BLaER1 treated with 17β-estradiol and CSF1 and Interleukin-3, amounts not matched to agents 10 nM and 100 nM (cell line): ENCODE data around the gene SVIL.

Experiments
- H3K27ac ChIP-seq, 11 experiments: shearing (Covaris generic); formaldehyde crosslinking; 2 replicates each; pipeline ENCODE4 v1.8.1; 2022
- H3K27me3 ChIP-seq, 11 experiments: shearing (Covaris generic); formaldehyde crosslinking; 2 replicates each; pipeline ENCODE4 v1.8.1; 2022
- H3K36me3 ChIP-seq, 11 experiments: shearing (Covaris generic); formaldehyde crosslinking; 2 replicates each; pipeline ENCODE4 v1.8.1; 2022
- H3K4me1 ChIP-seq, 10 experiments: shearing (Covaris generic); formaldehyde crosslinking; 2 replicates each; pipeline ENCODE4 v1.8.1; 2022
- H3K4me2 ChIP-seq, 11 experiments: shearing (Covaris generic); formaldehyde crosslinking; 2 replicates each; pipeline ENCODE4 v1.8.1; 2022
- H3K4me3 ChIP-seq, 10 experiments: shearing (Covaris generic); formaldehyde crosslinking; 2 replicates each; pipeline ENCODE4 v1.8.1; 2022
- H3K9ac ChIP-seq, 11 experiments: shearing (Covaris generic); formaldehyde crosslinking; 2 replicates each; pipeline ENCODE4 v1.8.1; 2022
- H3K9me3 ChIP-seq, 11 experiments: shearing (Covaris generic); formaldehyde crosslinking; replicated peaks in 1 of 11; 2 replicates each; pipeline ENCODE4 v1.8.1; 2022
- H4K20me1 ChIP-seq, 11 experiments: shearing (Covaris generic); formaldehyde crosslinking; 2 replicates each; pipeline ENCODE4 v1.8.1; 2022
- Cebpa-rat ChIP-seq, 11 experiments: shearing (Covaris generic); IDR thresholded peaks; 2 replicates each; pipeline ENCODE4 v1.8.1; 2022

The SVIL gene

GRCh38 chr10:29669149-29669548 lies 34.4 kb upstream of the SVIL start:
- no peaks in the 10 kb centered on the region for H3K27me3 ChIP-seq
- peaks cover 9 to 23% (median 16%) of the 10 kb centered on the region in 11 experiments for H3K9me3 ChIP-seq
- H3K27ac ChIP-seq: no peak overlapping the region
- H3K4me3 ChIP-seq: no peak overlapping the region
- TF ChIP-seq Cebpa-rat (IDR thresholded peaks at IDR 0.05): no peak
- peaks cover 0 to 7% (median 0%) of the 10 kb centered on the region in 10 experiments; a peak in 1 of 20 replicates for H3K4me1 ChIP-seq
- no peak overlapping the region for H3K9ac ChIP-seq
- no peaks in the 10 kb centered on the region for H4K20me1 ChIP-seq
- H3K4me2 ChIP-seq: no peak overlapping the region
- H3K36me3 ChIP-seq: peaks cover 3 to 21% (median 12%) of the 10 kb centered on the region in 11 experiments; a peak in 10 of 22 replicates

- H3K27ac ChIP-seq: no peak overlapping the region
- no peak overlapping the region for H3K9ac ChIP-seq
- no peaks in the 10 kb centered on the region for H3K27me3 ChIP-seq
- H3K36me3 ChIP-seq: peaks cover 2 to 16% (median 7%) of the 10 kb centered on the region in 11 experiments; a peak in 10 of 22 replicates
- no peak for TF ChIP-seq Cebpa-rat (IDR thresholded peaks at IDR 0.05)
- H3K4me2 ChIP-seq: no peak overlapping the region
- no peak overlapping the region for H3K4me3 ChIP-seq
- no peaks in the 10 kb centered on the region for H4K20me1 ChIP-seq
- peaks cover 0 to 7% (median 0%) of the 10 kb centered on the region in 10 experiments; a peak in 1 of 20 replicates for H3K4me1 ChIP-seq
- peaks cover 4 to 18% (median 11%) of the 10 kb centered on the region in 11 experiments; a peak in 21 of 22 replicates for H3K9me3 ChIP-seq
Measured at GRCh38 chr10:29668628-29669027, 33.9 kb upstream of the SVIL start.

GRCh38 chr10:29667191-29667590 lies 32.4 kb upstream of the SVIL start:
- Histone ChIP-seq H3K9me3 (peaks cover 0 to 3% (median 0%) of the 10 kb centered on the region in 11 experiments; a peak in 4 of 22 replicates), H3K4me3 (no peak overlapping the region), H4K20me1 (no peaks in the 10 kb centered on the region), H3K4me1 (peaks cover 0 to 7% (median 0%) of the 10 kb centered on the region in 10 experiments; a peak in 1 of 20 replicates), H3K27ac (no peak overlapping the region), H3K4me2 (no peak overlapping the region), H3K27me3 (no peaks in the 10 kb centered on the region), H3K36me3 (peaks cover 0 to 12% (median 4%) of the 10 kb centered on the region in 11 experiments; a peak in 3 of 22 replicates), H3K9ac (no peak overlapping the region)
- TF ChIP-seq Cebpa-rat (IDR thresholded peaks at IDR 0.05): no peak

DNA sequence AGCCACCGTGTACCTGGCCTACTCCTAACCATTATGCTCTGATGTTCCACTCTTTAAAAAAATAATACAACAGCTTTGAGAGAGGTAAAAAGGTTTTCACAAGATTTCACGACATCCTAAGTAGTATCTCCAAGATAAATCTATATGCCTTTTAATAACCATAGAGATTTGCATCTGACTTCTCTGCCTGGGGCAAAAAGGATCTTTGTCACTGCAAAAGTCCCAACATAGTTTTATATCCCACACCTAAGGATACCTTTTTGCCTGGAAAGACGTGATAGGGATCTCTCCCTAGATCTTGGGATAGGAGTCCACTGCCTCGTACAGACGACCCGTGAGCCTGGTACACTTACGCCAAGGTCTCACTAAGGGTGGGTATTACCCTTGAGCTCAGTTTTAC lies 31.4 kb upstream of the SVIL start:
- TF ChIP-seq Cebpa-rat (IDR thresholded peaks at IDR 0.05): no peak
- Histone ChIP-seq H4K20me1 (no peaks in the 10 kb centered on the region), H3K9ac (no peak overlapping the region), H3K36me3 (peaks cover 0 to 12% (median 4%) of the 10 kb centered on the region in 11 experiments; a peak in 2 of 22 replicates), H3K9me3 (no peaks in the 10 kb centered on the region), H3K27ac (no peak overlapping the region), H3K4me1 (peaks cover 0 to 9% (median 7%) of the 10 kb centered on the region in 10 experiments; a peak in 12 of 20 replicates), H3K4me3 (no peak overlapping the region), H3K4me2 (no peak overlapping the region), H3K27me3 (no peaks in the 10 kb centered on the region)

- H3K9ac ChIP-seq: no peak overlapping the region
- H3K4me3 ChIP-seq: no peak overlapping the region
- no peak overlapping the region for H3K4me2 ChIP-seq
- H3K27me3 ChIP-seq: no peaks in the 10 kb centered on the region
- H3K4me1 ChIP-seq: peaks cover 19 to 33% (median 28%) of the 10 kb centered on the region in 10 experiments
- no peak overlapping the region for H3K27ac ChIP-seq
- 0 out of 22 replicates have a peak, but pooled peaks cover 0 to 7% (median 0%) of the 10 kb centered on the region in 11 experiments for H3K36me3 ChIP-seq
- H3K9me3 ChIP-seq: no peaks in the 10 kb centered on the region
- TF ChIP-seq Cebpa-rat (IDR thresholded peaks at IDR 0.05): no peak
- H4K20me1 ChIP-seq: no peaks in the 10 kb centered on the region; a peak in 1 of 22 replicates
Measured at GRCh38 chr10:29663718-29664117, 28.9 kb upstream of the SVIL start.

DNA sequence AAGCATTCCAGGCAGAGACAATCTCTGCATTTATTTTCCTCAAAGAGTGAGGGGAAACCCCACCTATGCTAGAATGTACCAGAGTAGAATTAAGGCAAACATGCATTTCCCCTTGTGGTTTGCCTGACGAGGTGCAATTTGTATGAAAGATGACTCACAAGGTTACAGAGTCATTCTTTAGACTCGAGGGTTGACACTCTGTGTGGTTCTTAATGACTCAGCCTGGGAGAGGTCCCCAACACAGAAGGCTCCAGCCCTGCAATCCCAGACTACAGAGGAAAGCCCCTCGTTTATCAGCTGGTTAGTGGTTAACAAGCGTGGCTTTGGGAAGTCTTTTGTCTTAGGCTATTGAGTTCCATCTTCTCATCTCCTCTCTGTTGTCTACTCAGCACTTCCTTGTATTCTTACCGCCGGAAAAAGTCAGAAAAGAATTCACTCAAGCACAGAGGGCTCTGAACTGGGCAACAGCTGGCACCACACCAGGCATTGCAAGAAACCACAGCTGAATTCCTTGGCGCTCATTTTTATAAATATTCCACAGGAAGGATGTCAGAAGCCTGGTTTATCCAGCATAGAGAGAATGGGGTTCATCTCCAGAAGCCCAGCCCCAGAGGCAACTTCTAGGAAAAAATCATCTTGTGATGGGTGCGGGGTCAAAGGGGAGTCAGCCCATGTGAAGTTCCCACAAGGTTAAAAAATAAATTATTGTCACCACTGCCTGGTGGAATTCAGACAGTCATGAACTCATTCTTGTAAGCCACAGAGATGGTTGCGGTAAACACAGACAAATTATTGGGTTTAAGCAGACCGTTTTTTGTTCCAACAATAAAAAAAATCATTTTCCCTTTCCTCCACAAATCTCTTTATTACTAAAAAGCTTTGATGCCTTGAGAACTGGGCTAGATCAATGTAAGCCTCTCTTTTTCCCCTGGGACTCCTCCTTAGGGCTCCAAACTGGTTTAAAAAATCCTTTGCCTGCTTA lies 24.5 kb upstream of the SVIL start:
- peaks cover 31 to 48% (median 37%) of the 10 kb centered on the region in 10 experiments for H3K4me1 ChIP-seq
- peaks cover 26 to 38% (median 32%) of the 10 kb centered on the region in 11 experiments for H3K36me3 ChIP-seq
- no peaks in the 10 kb centered on the region; a peak in 1 of 22 replicates for H4K20me1 ChIP-seq
- peaks cover 19 to 41% (median 34%) of the 10 kb centered on the region in 11 experiments for H3K9me3 ChIP-seq
- H3K4me3 ChIP-seq: peak overlapping the region in 6 of 10 experiments; percentile 5 to 27 (median 16); a peak in 5 of 20 replicates
- H3K27ac ChIP-seq: peak overlapping the region; percentile 4 to 82 (median 71); a peak in 21 of 22 replicates
- H3K4me2 ChIP-seq: peak overlapping the region; percentile 69 to 91 (median 82)
- peak in 4 of 11 experiments; percentile 46 to 68 (median 51); a peak in 5 of 22 replicates for TF ChIP-seq Cebpa-rat (IDR thresholded peaks at IDR 0.05)
- peak overlapping the region; percentile 18 to 71 (median 56); a peak in 19 of 22 replicates for H3K9ac ChIP-seq
- H3K27me3 ChIP-seq: no peaks in the 10 kb centered on the region

- no peak for TF ChIP-seq Cebpa-rat (IDR thresholded peaks at IDR 0.05)
- H4K20me1 ChIP-seq: no peaks in the 10 kb centered on the region; a peak in 1 of 22 replicates
- H3K9ac ChIP-seq: no peak overlapping the region
- H3K27ac ChIP-seq: no peak overlapping the region; a peak in 1 of 22 replicates
- peaks cover 26 to 44% (median 32%) of the 10 kb centered on the region in 11 experiments for H3K36me3 ChIP-seq
- no peaks in the 10 kb centered on the region for H3K27me3 ChIP-seq
- H3K9me3 ChIP-seq: peaks cover 24 to 45% (median 34%) of the 10 kb centered on the region in 11 experiments
- peak overlapping the region in 7 of 11 experiments; percentile 70 to 87 (median 81); a peak in 9 of 22 replicates for H3K4me2 ChIP-seq
- peaks cover 31 to 48% (median 37%) of the 10 kb centered on the region in 10 experiments for H3K4me1 ChIP-seq
- H3K4me3 ChIP-seq: no peak overlapping the region
Measured at GRCh38 chr10:29657719-29658274, 23.0 kb upstream of the SVIL start.

DNA sequence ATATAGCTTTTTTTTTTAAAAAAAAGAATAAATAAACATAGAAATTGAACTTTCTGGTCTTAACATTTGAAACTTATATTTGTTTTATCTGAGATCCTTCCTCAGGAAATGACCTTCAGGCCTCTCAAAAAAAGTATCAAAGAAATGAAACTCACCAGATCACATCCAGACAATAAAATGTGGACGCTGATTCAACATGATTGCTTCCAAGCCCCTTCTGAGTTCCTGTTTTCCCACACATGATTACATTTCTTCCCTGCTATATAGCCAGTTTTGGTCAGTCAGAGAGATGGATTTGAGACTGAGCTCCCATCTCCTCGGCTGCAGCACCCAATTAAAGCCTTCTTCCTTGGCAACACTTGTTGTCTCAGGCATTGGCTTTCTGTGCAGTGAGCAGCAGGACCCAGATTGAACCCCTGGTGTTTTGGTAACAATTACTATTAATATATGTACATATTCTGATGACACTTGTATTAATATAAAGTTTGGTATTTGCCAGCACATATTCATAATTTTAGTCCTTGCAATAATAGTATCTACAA lies 21.8 kb upstream of the SVIL start:
- Histone ChIP-seq H3K9ac (no peak overlapping the region), H3K4me3 (no peak overlapping the region; a peak in 1 of 20 replicates), H4K20me1 (no peaks in the 10 kb centered on the region; a peak in 1 of 22 replicates), H3K4me1 (peaks cover 31 to 44% (median 35%) of the 10 kb centered on the region in 10 experiments), H3K4me2 (no peak overlapping the region), H3K27me3 (no peaks in the 10 kb centered on the region), H3K9me3 (peaks cover 24 to 52% (median 38%) of the 10 kb centered on the region in 11 experiments), H3K36me3 (peaks cover 26 to 44% (median 35%) of the 10 kb centered on the region in 11 experiments), H3K27ac (no peak overlapping the region)
- TF ChIP-seq Cebpa-rat (IDR thresholded peaks at IDR 0.05): no peak
